GM19193 (cell line): ENCODE data around the gene EFNA3.

Source experiments
- POLR2A ChIP-seq: IDR thresholded peaks from 4 replicates; pipeline ENCODE4 v1.6.1; 2011; ENCODE audit not compliant: insufficient read depth, insufficient read length; ENCODE audit errors: extremely low read depth

The EFNA3 gene

GRCh38 chr1:155057104-155057503 lies 21.5 kb upstream of the EFNA3 start:
- TF ChIP-seq POLR2A, result no peak

- no peak for TF ChIP-seq POLR2A
Observed at GRCh38 chr1:155057788-155058211, 20.8 kb upstream of the EFNA3 start.

- TF ChIP-seq POLR2A, result no peak
Observed at GRCh38 chr1:155060736-155061135, 17.9 kb upstream of the EFNA3 start.

- TF ChIP-seq POLR2A, result no peak
Observed at GRCh38 chr1:155061381-155062150, 17.1 kb upstream of the EFNA3 start.

- no peak for TF ChIP-seq POLR2A
Observed at GRCh38 chr1:155062151-155062686, 16.4 kb upstream of the EFNA3 start.

- no peak for TF ChIP-seq POLR2A
Observed at GRCh38 chr1:155062702-155063411, 15.8 kb upstream of the EFNA3 start.

- peak; percentile 68 for TF ChIP-seq POLR2A
Observed at GRCh38 chr1:155063550-155064110, 15.0 kb upstream of the EFNA3 start, which contains the start of gene EFNA4. EFNA4 (plus strand) TSS chr1:155063740; CDS start chr1:155063824, 84 bp downstream.

- no peak for TF ChIP-seq POLR2A
Observed at GRCh38 chr1:155064111-155064831, 14.4 kb upstream of the EFNA3 start.

GRCh38 chr1:155064832-155065429 lies 13.7 kb upstream of the EFNA3 start:
- TF ChIP-seq POLR2A, result no peak

- no peak for TF ChIP-seq POLR2A
Observed at GRCh38 chr1:155066777-155067176, 11.9 kb upstream of the EFNA3 start.

GRCh38 chr1:155068599-155068998 lies 10.0 kb upstream of the EFNA3 start:
- no peak for TF ChIP-seq POLR2A

- TF ChIP-seq POLR2A, result no peak
Observed at GRCh38 chr1:155069551-155070157, 9.0 kb upstream of the EFNA3 start.

- TF ChIP-seq POLR2A, result no peak
Observed at GRCh38 chr1:155070158-155070621, 8.4 kb upstream of the EFNA3 start.
